ENCODE results near the gene HTT.

DNA sequence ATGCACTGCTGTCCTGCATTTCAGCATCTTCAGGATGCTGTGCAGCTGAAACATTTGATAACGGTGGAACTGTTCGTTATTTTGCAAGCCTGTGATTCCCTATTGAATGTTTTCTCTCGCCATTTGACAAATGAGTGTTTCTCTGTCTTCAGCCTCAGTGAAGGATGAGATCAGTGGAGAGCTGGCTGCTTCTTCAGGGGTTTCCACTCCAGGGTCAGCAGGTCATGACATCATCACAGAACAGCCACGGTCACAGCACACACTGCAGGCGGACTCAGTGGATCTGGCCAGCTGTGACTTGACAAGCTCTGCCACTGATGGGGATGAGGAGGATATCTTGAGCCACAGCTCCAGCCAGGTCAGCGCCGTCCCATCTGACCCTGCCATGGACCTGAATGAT lies 52.6 kb downstream of the HTT start:
- TF ChIP-seq POLR2A (IDR thresholded peaks at IDR 0.05) = no peak
- TF ChIP-seq, protein P1, sequence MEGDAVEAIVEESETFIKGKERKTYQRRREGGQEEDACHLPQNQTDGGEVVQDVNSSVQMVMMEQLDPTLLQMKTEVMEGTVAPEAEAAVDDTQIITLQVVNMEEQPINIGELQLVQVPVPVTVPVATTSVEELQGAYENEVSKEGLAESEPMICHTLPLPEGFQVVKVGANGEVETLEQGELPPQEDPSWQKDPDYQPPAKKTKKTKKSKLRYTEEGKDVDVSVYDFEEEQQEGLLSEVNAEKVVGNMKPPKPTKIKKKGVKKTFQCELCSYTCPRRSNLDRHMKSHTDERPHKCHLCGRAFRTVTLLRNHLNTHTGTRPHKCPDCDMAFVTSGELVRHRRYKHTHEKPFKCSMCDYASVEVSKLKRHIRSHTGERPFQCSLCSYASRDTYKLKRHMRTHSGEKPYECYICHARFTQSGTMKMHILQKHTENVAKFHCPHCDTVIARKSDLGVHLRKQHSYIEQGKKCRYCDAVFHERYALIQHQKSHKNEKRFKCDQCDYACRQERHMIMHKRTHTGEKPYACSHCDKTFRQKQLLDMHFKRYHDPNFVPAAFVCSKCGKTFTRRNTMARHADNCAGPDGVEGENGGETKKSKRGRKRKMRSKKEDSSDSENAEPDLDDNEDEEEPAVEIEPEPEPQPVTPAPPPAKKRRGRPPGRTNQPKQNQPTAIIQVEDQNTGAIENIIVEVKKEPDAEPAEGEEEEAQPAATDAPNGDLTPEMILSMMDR (IDR thresholded peaks at IDR 0.05) = no peak
